Right atrium auricular region (tissue), 2 donors: ENCODE measurements around the gene XIST. TPM values are rescaled to one million over a fixed set of nuclear protein-coding genes. Genes with fewer than 3 reads are reported as not detected.
"Not testable (repeated sequence)": the region's sequence is repeated elsewhere in the genome, so short reads cannot be mapped to it uniquely, and the experiment has no call there.

Experiments used
- DNase-seq: peaks from one replicate; pipeline ENCODE4 v3.0.0-alpha.2; 2019; ENCODE audit warnings: low spot score
- H3K27ac ChIP-seq, 2 donors: fragments of 200-600 bp; sonication (generic); 1 replicate in 1 of 2; 2 replicates in 1 of 2; pipeline ENCODE4 v1.5.1; 2016 to 2019
- H3K27me3 ChIP-seq, 2 donors: fragments of 200-600 bp; sonication (generic); one replicate each; pipeline versions ENCODE4 v1.5.1 to v1.6.0; 2017 to 2019
- H3K36me3 ChIP-seq: fragments of 200-600 bp; sonication (generic); one replicate; pipeline ENCODE4 v1.5.1; 2016
- H3K4me1 ChIP-seq, 2 donors: fragments of 200-600 bp; sonication (generic); one replicate each; pipeline versions ENCODE4 v1.5.1 to v1.6.0; 2017 to 2019
- H3K4me3 ChIP-seq, 2 donors: fragments of 200-600 bp; sonication (generic); 1 replicate in 1 of 2; 2 replicates in 1 of 2; pipeline ENCODE4 v1.5.1; 2017 to 2019; ENCODE audit warnings: mild to moderate bottlenecking in 1 of 2, moderate library complexity in 1 of 2
- H3K9me3 ChIP-seq, 2 donors: fragments of 200-600 bp; sonication (generic); one replicate each; pipeline ENCODE4 v1.5.1; 2019
- CTCF ChIP-seq, 2 donors: fragments of 200-600 bp; sonication (generic); IDR thresholded peaks; one replicate each; pipeline ENCODE4 v1.5.1; 2019; ENCODE audit warnings: antibody characterized with exemption in 2 of 2
- total RNA-seq, 2 donors: library from RNA; depleted of rRNA; stranded (reverse); fragments of >200 nt; gene quantifications; one replicate each; pipeline ENCODE4 v1.1.0, GENCODE V29; 2016

XIST gene
- 10 to 100 TPM; 73.0 to 81.0 TPM for total RNA-seq

- H3K27me3 ChIP-seq: no peaks in the 10 kb centered on the region
- H3K4me3 ChIP-seq: peak within 1 kb of the TSS; percentile 56 to 66
- H3K9me3 ChIP-seq: no peaks in the 10 kb centered on the region
- peak; percentile 79 for DNase-seq
- H3K4me1 ChIP-seq: peaks cover 0 to 14% of the 10 kb centered on the region in 2 donors
- H3K27ac ChIP-seq: peak within 1 kb of the TSS; percentile 85 to 86
- TF ChIP-seq CTCF (IDR thresholded peaks at IDR 0.05): no peak
- H3K36me3 ChIP-seq: no peaks in the 10 kb centered on the region
Measured at GRCh38 chrX:73852467-73852866, at the start of gene XIST. Gene XIST, minus strand, starts transcription at chrX:73852714.

GRCh38 chrX:73898315-73898714 lies 45.8 kb upstream of the XIST start:
- DNase-seq, H3K36me3 ChIP-seq, H3K27ac ChIP-seq, H3K27me3 ChIP-seq, H3K4me3 ChIP-seq, H3K4me1 ChIP-seq, H3K9me3 ChIP-seq: not testable (repeated sequence)

GRCh38 chrX:73892515-73893090 lies 40.1 kb upstream of the XIST start:
- peaks cover 0 to 14% of the 10 kb centered on the region in 2 donors for H3K9me3 ChIP-seq
- not testable (repeated sequence) for H3K27ac ChIP-seq, H3K36me3 ChIP-seq, H3K4me3 ChIP-seq, DNase-seq, H3K4me1 ChIP-seq, H3K27me3 ChIP-seq

GRCh38 chrX:73882260-73882659 lies 29.7 kb upstream of the XIST start:
- H3K27me3 ChIP-seq, H3K27ac ChIP-seq, H3K36me3 ChIP-seq, H3K4me3 ChIP-seq, H3K4me1 ChIP-seq, DNase-seq: not testable (repeated sequence)
- H3K9me3 ChIP-seq: peaks cover 3 to 33% of the 10 kb centered on the region in 2 donors

- TF ChIP-seq CTCF (IDR thresholded peaks at IDR 0.05): no peak
- no peak for DNase-seq
- H3K9me3 ChIP-seq: peaks cover 3 to 37% of the 10 kb centered on the region in 2 donors
- no peak overlapping the region for H3K4me3 ChIP-seq
- H3K4me1 ChIP-seq: no peaks in the 10 kb centered on the region
- no peak overlapping the region for H3K27ac ChIP-seq
- H3K36me3 ChIP-seq: no peaks in the 10 kb centered on the region
- no peaks in the 10 kb centered on the region for H3K27me3 ChIP-seq
Measured at GRCh38 chrX:73877687-73878086, 25.2 kb upstream of the XIST start.

GRCh38 chrX:73876911-73877310 lies 24.4 kb upstream of the XIST start:
- no peak overlapping the region for H3K4me3 ChIP-seq
- no peak for TF ChIP-seq CTCF (IDR thresholded peaks at IDR 0.05)
- DNase-seq: no peak
- H3K9me3 ChIP-seq: peaks cover 3 to 37% of the 10 kb centered on the region in 2 donors
- no peaks in the 10 kb centered on the region for H3K4me1 ChIP-seq
- H3K36me3 ChIP-seq: no peaks in the 10 kb centered on the region
- H3K27ac ChIP-seq: no peak overlapping the region
- H3K27me3 ChIP-seq: no peaks in the 10 kb centered on the region

GRCh38 chrX:73868916-73869315 lies 16.4 kb upstream of the XIST start:
- no peak for DNase-seq
- Histone ChIP-seq H3K4me1 (no peaks in the 10 kb centered on the region), H3K27ac (no peak overlapping the region), H3K4me3 (no peak overlapping the region), H3K36me3 (no peaks in the 10 kb centered on the region), H3K27me3 (no peaks in the 10 kb centered on the region), H3K9me3 (peaks cover 0 to 10% of the 10 kb centered on the region in 2 donors)
- no peak for TF ChIP-seq CTCF (IDR thresholded peaks at IDR 0.05)
